K562 treated with DMSO at 1 percent for 12 hours (cell line): ENCODE data around the gene ASB7. TPM values are rescaled to one million over a fixed set of nuclear protein-coding genes. Genes with fewer than 3 reads are reported as not detected.

Experiments
- total RNA-seq: library from RNA; unstranded; fragments of 300-600 nt; gene quantifications from 2 replicates; pipeline ENCODE4 v1.2.3, GENCODE V29; 2022; ENCODE audit not compliant: insufficient read depth

The ASB7 gene
- 1.8 and 7.9 TPM in 2 replicates for total RNA-seq

GRCh38 chr15:100602064-100602822, at the start of gene ASB7, which contains the start of gene LINS1:
TSS of gene ASB7 (plus strand) at chr15:100602589. CDS start at chr15:100612217, 9,628 bp downstream.
TSS of gene LINS1 (minus strand) at chr15:100602184. CDS start at chr15:100580842, 21,342 bp downstream.

Other genes starting within 250 kb of the ASB7 start
- gene CERS3, start 73.6 kb upstream of the ASB7 start, total RNA-seq, result not detected in 2 replicates
- gene LINS1, start 405 bp upstream of the ASB7 start, total RNA-seq, result 3.5 and 7.5 TPM in 2 replicates